ENCODE results near the gene CALCOCO2. TPM values are rescaled to one million over a fixed set of nuclear protein-coding genes. Genes with fewer than 3 reads are reported as not detected.

The CALCOCO2 gene
- total RNA-seq, 2 experiments from 2014 or later, result 15.3 to 64.5 TPM

DNA sequence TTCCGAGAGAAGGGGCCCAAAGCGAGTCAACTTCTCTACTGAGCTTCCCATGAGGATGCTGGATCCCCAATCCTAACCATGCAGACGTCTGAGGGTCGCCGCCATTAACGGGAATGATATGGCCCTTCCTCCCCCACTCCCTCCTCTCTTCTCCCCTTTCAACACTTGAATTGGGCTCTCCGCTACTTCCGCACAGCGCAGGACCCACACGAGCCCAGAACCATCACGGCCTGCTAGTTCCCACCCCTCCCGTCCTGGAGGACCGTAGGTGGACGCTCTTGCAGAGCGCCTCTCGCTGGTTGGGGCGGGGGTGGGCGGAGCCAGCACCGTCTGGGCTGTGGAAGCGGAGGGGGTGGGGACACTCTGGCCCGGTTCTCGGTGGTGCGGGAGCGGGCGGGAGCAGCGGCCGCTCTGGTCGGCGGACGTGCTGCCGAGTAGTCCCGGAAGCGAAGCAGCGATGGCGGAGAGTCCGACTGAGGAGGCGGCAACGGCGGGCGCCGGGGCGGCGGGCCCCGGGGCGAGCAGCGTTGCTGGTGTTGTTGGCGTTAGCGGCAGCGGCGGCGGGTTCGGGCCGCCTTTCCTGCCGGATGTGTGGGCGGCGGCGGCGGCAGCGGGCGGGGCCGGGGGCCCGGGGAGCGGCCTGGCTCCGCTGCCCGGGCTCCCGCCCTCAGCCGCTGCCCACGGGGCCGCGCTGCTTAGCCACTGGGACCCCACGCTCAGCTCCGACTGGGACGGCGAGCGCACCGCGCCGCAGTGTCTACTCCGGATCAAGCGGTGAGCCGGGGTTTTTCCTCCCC lies 77.4 kb downstream of the CALCOCO2 start, which contains the start of gene UBE2Z:
TSS of gene UBE2Z (plus strand) at position 361 of the 797 bp plus-strand sequence. CDS start at position 458, 97 bp downstream.
- peaks cover 26% of the 10 kb centered on the region for H4K20me1 ChIP-seq (ENCODE audit: insufficient read depth, low read length)
- CTCF ChIA-PET (ENCODE audit: unreplicated experiment), result no interaction called here
- DNase-seq (ENCODE audit: low spot score), result peak; percentile 95
- POLR2A ChIA-PET, result interaction anchor here (0.6 to 1.3 kb wide), 4 partner anchors 11 to 92 kb away, joined by 3 to 7 read pairs (median 4); partner anchors contain the start of gene ATP5MC1
- peak within 1 kb of the TSS; percentile 99 for H3K4me3 ChIP-seq (ENCODE audit: low read depth, low read length, poor library complexity, severe bottlenecking)
- BruUV-seq (replicated peaks), result no TSS peak
- intact Hi-C loops (cut with micrococcal nuclease; ENCODE audit: unreplicated experiment), result loop anchor here (1.0 to 2.0 kb wide), 2 partner anchors 16 to 91 kb away; partner anchors contain the start of gene ATP5MC1
- peaks cover 54% of the 10 kb centered on the region for H3K79me2 ChIP-seq (ENCODE audit: insufficient read depth, low read depth, low read length)
- TF ChIP-seq CTCF (conservative IDR thresholded peaks at IDR 0.05; ENCODE audit: low read length), result peak; percentile 62
- no peak for TF ChIP-seq EZH2phosphoT487 (IDR thresholded peaks at IDR 0.05; ENCODE audit: borderline replicate concordance, low read depth, low read length)
- peaks cover 36% of the 10 kb centered on the region for H3K36me3 ChIP-seq (ENCODE audit: insufficient read depth, low read length)
- peaks cover 22% of the 10 kb centered on the region for H3K4me1 ChIP-seq (ENCODE audit: insufficient read depth, low read length, poor library complexity, severe bottlenecking)
- H3K9me2 ChIP-seq (ENCODE audit: insufficient read depth, low read length), result no peaks in the 10 kb centered on the region
- H3K27ac ChIP-seq (ENCODE audit: low read depth, low read length, poor library complexity, severe bottlenecking), result peak within 1 kb of the TSS; percentile 76
- no peaks in the 10 kb centered on the region for H3K9me3 ChIP-seq (ENCODE audit: low read length)
- peak within 1 kb of the TSS; percentile 80 for H2AFZ ChIP-seq (ENCODE audit: low read length)
- H3K4me2 ChIP-seq (ENCODE audit: low read length), result peak within 1 kb of the TSS; percentile 97

DNA sequence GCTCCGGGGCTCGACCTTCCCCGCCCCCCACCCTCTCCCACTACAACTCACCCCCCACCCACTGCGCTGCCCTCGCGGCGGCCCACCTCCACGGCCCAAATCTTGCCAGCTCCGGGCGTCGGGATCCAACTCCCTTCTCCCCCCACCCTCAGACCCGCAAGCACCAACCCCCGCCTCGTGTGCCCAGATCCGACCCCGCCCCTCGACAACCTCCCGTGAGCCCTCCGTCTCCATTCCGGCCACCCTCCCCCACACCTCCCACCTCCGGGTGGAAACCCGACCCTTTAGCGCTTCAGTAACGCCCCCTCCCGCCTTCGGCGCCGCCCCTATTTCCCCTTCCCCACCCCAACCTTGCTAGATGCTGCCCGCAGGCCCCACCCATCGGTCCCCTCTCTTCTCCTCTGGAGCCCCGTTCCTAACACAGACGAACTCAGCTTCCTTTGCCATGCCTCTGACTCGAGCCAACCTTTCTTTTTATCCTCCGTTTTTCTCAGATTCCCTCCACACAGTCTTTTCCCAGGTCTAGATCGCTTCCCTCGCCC lies 78.1 kb downstream of the CALCOCO2 start:
- H2AFZ ChIP-seq (ENCODE audit: low read length), result no peak overlapping the region
- H4K20me1 ChIP-seq (ENCODE audit: insufficient read depth, low read length), result peaks cover 30% of the 10 kb centered on the region
- H3K9me3 ChIP-seq (ENCODE audit: low read length), result no peaks in the 10 kb centered on the region
- H3K4me3 ChIP-seq (ENCODE audit: low read depth, low read length, poor library complexity, severe bottlenecking), result peak overlapping the region; percentile 99
- H3K79me2 ChIP-seq (ENCODE audit: insufficient read depth, low read depth, low read length), result peaks cover 60% of the 10 kb centered on the region
- H3K4me2 ChIP-seq (ENCODE audit: low read length), result peak overlapping the region; percentile 91
- H3K36me3 ChIP-seq (ENCODE audit: insufficient read depth, low read length), result peaks cover 43% of the 10 kb centered on the region
- ChIA-PET CTCF (ENCODE audit: unreplicated experiment) (no interaction called here), POLR2A (interaction anchor here (0.7 to 0.8 kb wide), 2 partner anchors 9 to 16 kb away, joined by 3 read pairs; partner anchors contain the start of gene ATP5MC1)
- peak; percentile 92 for DNase-seq (ENCODE audit: low spot score)
- peaks cover 22% of the 10 kb centered on the region for H3K4me1 ChIP-seq (ENCODE audit: insufficient read depth, low read length, poor library complexity, severe bottlenecking)
- intact Hi-C loops (cut with micrococcal nuclease; ENCODE audit: unreplicated experiment), result loop anchor here (1.0 to 2.0 kb wide), 2 partner anchors 17 to 90 kb away; partner anchors contain the start of gene ATP5MC1
- H3K27ac ChIP-seq (ENCODE audit: low read depth, low read length, poor library complexity, severe bottlenecking), result peak overlapping the region; percentile 76
- BruUV-seq (replicated peaks), result no TSS peak
- no peak for TF ChIP-seq EZH2phosphoT487 (IDR thresholded peaks at IDR 0.05; ENCODE audit: borderline replicate concordance, low read depth, low read length)
- no peak for TF ChIP-seq CTCF (conservative IDR thresholded peaks at IDR 0.05; ENCODE audit: low read length)
- no peaks in the 10 kb centered on the region for H3K9me2 ChIP-seq (ENCODE audit: insufficient read depth, low read length)

All from OCI-LY7 (cell line).